ENCODE measurements around the gene VAMP4. TPM values are rescaled to one million over a fixed set of nuclear protein-coding genes. Genes with fewer than 3 reads are reported as not detected.

Gene VAMP4
- total and polyA plus RNA-seq, 4 donors, result 6.6 to 20.9 (median 10.6) TPM

DNA sequence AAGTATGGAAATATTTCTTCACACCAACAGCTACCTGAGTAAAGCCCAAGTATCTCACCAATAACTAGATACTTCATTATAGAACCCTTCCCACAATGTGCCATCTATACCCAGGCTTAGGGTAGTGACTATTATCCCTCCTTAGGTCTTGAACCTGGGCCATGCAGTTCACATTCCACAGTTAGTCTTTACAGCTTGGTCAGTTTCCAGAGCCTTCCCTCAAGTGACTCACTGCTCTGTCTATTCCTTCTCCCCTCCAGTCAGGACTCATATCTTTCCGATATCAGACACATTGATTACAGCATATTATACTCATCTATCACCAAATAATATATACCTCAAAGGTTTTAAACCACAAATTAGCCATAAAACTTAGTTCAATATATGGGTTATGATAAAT lies 23.6 kb downstream of the VAMP4 start:
- Histone ChIP-seq H3K9ac (ENCODE audit: insufficient read depth in 1 of 2, low read length in 2 of 2) (no peak overlapping the region), H3K9me3 (ENCODE audit: control insufficient read depth in 4 of 4, insufficient read depth in 3 of 4, low read length in 3 of 4) (peaks cover 0 to 2% (median 0%) of the 10 kb centered on the region in 4 donors), H3K27me3 (ENCODE audit: control insufficient read depth in 3 of 3, insufficient read depth in 3 of 3, low read length in 2 of 3) (no peaks in the 10 kb centered on the region), H3K36me3 (ENCODE audit: control insufficient read depth in 4 of 4, insufficient read depth in 4 of 4, low read length in 4 of 4) (peaks cover 0 to 4% (median 2%) of the 10 kb centered on the region in 4 donors), H3K27ac (ENCODE audit: low read depth in 1 of 2, low read length in 1 of 2) (no peak overlapping the region), H3K4me3 (no peak overlapping the region), H3K4me1 (ENCODE audit: control insufficient read depth in 5 of 5, insufficient read depth in 5 of 5, low read length in 5 of 5) (peaks cover 0 to 10% (median 0%) of the 10 kb centered on the region in 5 donors)
- TF ChIP-seq, protein P1, sequence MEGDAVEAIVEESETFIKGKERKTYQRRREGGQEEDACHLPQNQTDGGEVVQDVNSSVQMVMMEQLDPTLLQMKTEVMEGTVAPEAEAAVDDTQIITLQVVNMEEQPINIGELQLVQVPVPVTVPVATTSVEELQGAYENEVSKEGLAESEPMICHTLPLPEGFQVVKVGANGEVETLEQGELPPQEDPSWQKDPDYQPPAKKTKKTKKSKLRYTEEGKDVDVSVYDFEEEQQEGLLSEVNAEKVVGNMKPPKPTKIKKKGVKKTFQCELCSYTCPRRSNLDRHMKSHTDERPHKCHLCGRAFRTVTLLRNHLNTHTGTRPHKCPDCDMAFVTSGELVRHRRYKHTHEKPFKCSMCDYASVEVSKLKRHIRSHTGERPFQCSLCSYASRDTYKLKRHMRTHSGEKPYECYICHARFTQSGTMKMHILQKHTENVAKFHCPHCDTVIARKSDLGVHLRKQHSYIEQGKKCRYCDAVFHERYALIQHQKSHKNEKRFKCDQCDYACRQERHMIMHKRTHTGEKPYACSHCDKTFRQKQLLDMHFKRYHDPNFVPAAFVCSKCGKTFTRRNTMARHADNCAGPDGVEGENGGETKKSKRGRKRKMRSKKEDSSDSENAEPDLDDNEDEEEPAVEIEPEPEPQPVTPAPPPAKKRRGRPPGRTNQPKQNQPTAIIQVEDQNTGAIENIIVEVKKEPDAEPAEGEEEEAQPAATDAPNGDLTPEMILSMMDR (IDR thresholded peaks at IDR 0.05; ENCODE audit: control extremely low read depth, extremely low read depth), result no peak
- 97 to 100% methylated on average over 1 of the region's 1 CpG for WGBS, 2 donors
- no peak for ATAC-seq (ENCODE audit: insufficient read depth, low FRiP score)
- DNase-seq, result no peak

DNA sequence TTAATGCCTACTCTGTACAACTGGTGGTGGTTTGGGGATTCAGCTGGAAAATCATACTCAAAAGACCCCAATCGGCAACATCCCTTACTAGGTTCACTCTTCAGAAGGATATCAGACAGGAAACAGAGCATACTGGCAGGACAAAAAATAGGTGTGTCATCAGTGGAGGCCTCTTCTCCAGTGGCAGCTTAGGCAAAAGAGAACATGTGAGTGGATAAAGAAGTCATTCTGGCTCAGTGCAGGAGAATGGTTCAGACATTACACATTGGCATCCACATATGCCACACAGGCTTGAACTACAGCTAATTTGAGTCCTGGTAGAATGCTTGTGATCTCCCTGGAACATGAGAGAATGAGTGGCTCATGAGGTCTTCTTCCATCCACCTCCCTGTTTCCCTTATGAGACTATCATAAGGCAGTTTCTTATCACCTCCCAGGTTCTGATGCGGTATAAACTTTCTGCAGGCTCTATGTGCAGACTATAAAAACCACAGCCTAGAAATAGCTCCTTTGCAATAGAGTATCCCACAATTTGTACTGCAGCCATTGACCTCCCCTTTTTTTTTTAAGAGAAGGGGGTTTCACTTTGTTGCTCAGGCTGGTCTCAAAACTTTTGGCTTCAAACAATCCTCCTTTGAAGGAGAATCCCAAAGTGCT lies 24.7 kb downstream of the VAMP4 start:
- no peaks in the 10 kb centered on the region for H3K9me3 ChIP-seq (ENCODE audit: control insufficient read depth in 4 of 4, insufficient read depth in 3 of 4, low read length in 3 of 4)
- H3K4me1 ChIP-seq (ENCODE audit: control insufficient read depth in 5 of 5, insufficient read depth in 5 of 5, low read length in 5 of 5), result peaks cover 0 to 10% (median 0%) of the 10 kb centered on the region in 5 donors
- WGBS, 2 donors, result 81 to 88% methylated on average over 2 of the region's 2 CpGs
- H3K36me3 ChIP-seq (ENCODE audit: control insufficient read depth in 4 of 4, insufficient read depth in 4 of 4, low read length in 4 of 4), result peaks cover 0 to 4% (median 2%) of the 10 kb centered on the region in 4 donors
- no peak overlapping the region for H3K9ac ChIP-seq (ENCODE audit: insufficient read depth in 1 of 2, low read length in 2 of 2)
- TF ChIP-seq, protein P1 (IDR thresholded peaks at IDR 0.05; ENCODE audit: control extremely low read depth, extremely low read depth), result no peak
- H3K27me3 ChIP-seq (ENCODE audit: control insufficient read depth in 3 of 3, insufficient read depth in 3 of 3, low read length in 2 of 3), result no peaks in the 10 kb centered on the region
- H3K4me3 ChIP-seq, result no peak overlapping the region
- peak overlapping the region in 1 of 2 donors; percentile 82 for H3K27ac ChIP-seq (ENCODE audit: low read depth in 1 of 2, low read length in 1 of 2)
- DNase-seq (no peak), ATAC-seq (ENCODE audit: insufficient read depth, low FRiP score) (no peak)

DNA sequence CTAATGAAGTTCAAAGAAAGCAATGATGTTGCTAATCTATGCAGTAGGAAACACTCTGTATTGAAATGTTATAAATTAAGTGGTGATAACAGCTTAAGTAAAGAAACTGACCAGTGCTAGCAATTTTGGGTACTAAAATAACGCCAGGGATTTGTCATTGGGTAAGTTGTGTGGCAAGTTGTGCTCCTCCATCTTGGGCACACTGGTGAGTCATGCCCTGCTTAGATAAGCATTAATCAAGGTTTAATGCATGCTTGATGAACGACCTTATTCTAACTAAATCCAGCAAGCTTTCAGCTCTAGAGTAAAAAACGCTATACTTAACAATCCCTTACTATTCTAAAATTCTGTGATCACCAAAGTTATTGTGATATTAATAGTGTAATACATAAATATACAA lies 25.2 kb downstream of the VAMP4 start:
- Histone ChIP-seq H3K27ac (ENCODE audit: low read depth in 1 of 2, low read length in 1 of 2) (no peak overlapping the region), H3K4me1 (ENCODE audit: control insufficient read depth in 5 of 5, insufficient read depth in 5 of 5, low read length in 5 of 5) (peaks cover 0 to 10% (median 0%) of the 10 kb centered on the region in 5 donors), H3K9ac (ENCODE audit: insufficient read depth in 1 of 2, low read length in 2 of 2) (no peak overlapping the region), H3K9me3 (ENCODE audit: control insufficient read depth in 4 of 4, insufficient read depth in 3 of 4, low read length in 3 of 4) (no peaks in the 10 kb centered on the region), H3K27me3 (ENCODE audit: control insufficient read depth in 3 of 3, insufficient read depth in 3 of 3, low read length in 2 of 3) (no peaks in the 10 kb centered on the region), H3K36me3 (ENCODE audit: control insufficient read depth in 4 of 4, insufficient read depth in 4 of 4, low read length in 4 of 4) (peaks cover 0 to 4% (median 2%) of the 10 kb centered on the region in 4 donors), H3K4me3 (no peak overlapping the region)
- TF ChIP-seq, protein P1 (IDR thresholded peaks at IDR 0.05; ENCODE audit: control extremely low read depth, extremely low read depth), result no peak
- ATAC-seq (ENCODE audit: insufficient read depth, low FRiP score), result no peak
- no peak for DNase-seq
- whole genome bisulfite sequencing, 2 donors, result 68 to 86% methylated on average over 3 of the region's 3 CpGs
